Naive thymus-derived CD4-positive, alpha-beta T cell (primary cell): ENCODE results near the gene KIF26B. TPM values are rescaled to one million over a fixed set of nuclear protein-coding genes. Genes with fewer than 3 reads are reported as not detected.

Experiments
- ATAC-seq: fragments of 150-1000 bp; cut with Tn5 transposase; 2 replicates; pipeline ENCODE4 v1.10.0; 2021; ENCODE audit warnings: mild to moderate bottlenecking, moderate library complexity
- CTCF ChIA-PET: fragments of 350-600 bp; sonication (Branson Sonifier 250); formaldehyde crosslinking; loops from one replicate; lab custom pipeline; 2021; ENCODE audit warnings: antibody characterized with exemption; lab: Charles Lee
- POLR2A ChIA-PET: fragments of 350-600 bp; sonication (Branson Sonifier 250); formaldehyde crosslinking; loops from one replicate; lab custom pipeline; 2021; ENCODE audit warnings: antibody characterized with exemption, inconsistent platforms; lab: Charles Lee
- DNase-seq, 9 donors: peaks; one replicate each; pipeline versions ENCODE4 v3.0.0 to v3.0.0-alpha.2; 2020 to 2022; ENCODE audit warnings: mixed read lengths in 1 of 9
- H3K27ac ChIP-seq: one replicate; pipeline ENCODE4 v1.7.0; 2013; ENCODE audit warnings: mild to moderate bottlenecking, low read depth, low read length, moderate library complexity
- H3K27me3 ChIP-seq, 2 donors: one replicate each; pipeline ENCODE4 v1.7.0; 2013; ENCODE audit warnings: low read length in 2 of 2, mild to moderate bottlenecking in 2 of 2, moderate library complexity in 2 of 2; ENCODE audit not compliant: control insufficient read depth in 2 of 2, insufficient read depth in 2 of 2
- H3K36me3 ChIP-seq, 3 experiments: 1 replicate in 2 of 3; 2 replicates in 1 of 3; pipeline ENCODE4 v1.7.0; 2013; ENCODE audit warnings: low read length in 3 of 3, mild to moderate bottlenecking in 3 of 3, moderate library complexity in 1 of 3; ENCODE audit not compliant: insufficient read depth in 3 of 3, control insufficient read depth in 2 of 3
- H3K4me1 ChIP-seq, 2 donors: one replicate each; pipeline ENCODE4 v1.7.0; 2013; ENCODE audit warnings: low read length in 2 of 2, mild to moderate bottlenecking in 2 of 2, moderate library complexity in 1 of 2; ENCODE audit not compliant: control insufficient read depth in 2 of 2, insufficient read depth in 2 of 2
- H3K4me3 ChIP-seq: 2 replicates; pipeline ENCODE4 v1.7.0; 2013; ENCODE audit warnings: mild to moderate bottlenecking, low read length
- H3K9me3 ChIP-seq, 3 experiments: 1 replicate in 2 of 3; 2 replicates in 1 of 3; pipeline ENCODE4 v1.7.0; 2013; ENCODE audit warnings: low read length in 3 of 3; ENCODE audit not compliant: control insufficient read depth in 2 of 3
- H3K27ac Mint-ChIP-seq, 9 donors: one replicate each; pipeline ENCODE4 v1.8.0; 2020 to 2022; ENCODE audit warnings: mixed read lengths in 9 of 9, mild to moderate bottlenecking in 8 of 9, moderate library complexity in 5 of 9, inconsistent platforms in 2 of 9
- H3K27me3 Mint-ChIP-seq, 5 donors: one replicate each; pipeline ENCODE4 v1.8.0; 2021 to 2022; ENCODE audit warnings: mixed read lengths in 5 of 5, mild to moderate bottlenecking in 1 of 5
- H3K36me3 Mint-ChIP-seq, 5 donors: one replicate each; pipeline ENCODE4 v1.8.0; 2020 to 2022; ENCODE audit warnings: mixed read lengths in 5 of 5, mild to moderate bottlenecking in 3 of 5, inconsistent platforms in 1 of 5
- H3K4me1 Mint-ChIP-seq, 7 donors: one replicate each; pipeline ENCODE4 v1.8.0; 2020 to 2022; ENCODE audit warnings: mixed read lengths in 7 of 7, mild to moderate bottlenecking in 3 of 7, inconsistent platforms in 1 of 7
- H3K4me3 Mint-ChIP-seq, 10 donors: one replicate each; pipeline ENCODE4 v1.8.0; 2020 to 2022; ENCODE audit warnings: mild to moderate bottlenecking in 10 of 10, mixed read lengths in 10 of 10, moderate library complexity in 6 of 10, inconsistent platforms in 2 of 10
- H3K9me3 Mint-ChIP-seq, 11 donors: one replicate each; pipeline ENCODE4 v1.8.0; 2020 to 2022; ENCODE audit warnings: mixed read lengths in 11 of 11, mild to moderate bottlenecking in 4 of 11, inconsistent platforms in 1 of 11, moderate library complexity in 1 of 11
- intact Hi-C, 2 donors: fragments of 100-400 bp; cut with micrococcal nuclease; formaldehyde crosslinking; loops; one replicate each; pipeline ENCODE4 v1.15.1; 2023
- polyA plus RNA-seq, 2 donors: library from polyadenylated mRNA; unstranded; fragments of 300-500 nt; fragmentation: Illumina TruSeq; gene quantifications; one replicate each; pipeline ENCODE4 v1.2.3, GENCODE V29; 2021
- total RNA-seq, 6 experiments: library from RNA in 5 of 6; stranded (reverse) in 5 of 6; gene quantifications; 1 replicate in 5 of 6; 2 replicates in 1 of 6; pipeline ENCODE4 v1.2.3 and lab custom pipeline; 2021 to 2026

KIF26B gene
- total and polyA plus RNA-seq, 7 experiments from 2014 or later, result 0.06 to 0.24 (median 0.21) TPM; not detected in 4

DNA sequence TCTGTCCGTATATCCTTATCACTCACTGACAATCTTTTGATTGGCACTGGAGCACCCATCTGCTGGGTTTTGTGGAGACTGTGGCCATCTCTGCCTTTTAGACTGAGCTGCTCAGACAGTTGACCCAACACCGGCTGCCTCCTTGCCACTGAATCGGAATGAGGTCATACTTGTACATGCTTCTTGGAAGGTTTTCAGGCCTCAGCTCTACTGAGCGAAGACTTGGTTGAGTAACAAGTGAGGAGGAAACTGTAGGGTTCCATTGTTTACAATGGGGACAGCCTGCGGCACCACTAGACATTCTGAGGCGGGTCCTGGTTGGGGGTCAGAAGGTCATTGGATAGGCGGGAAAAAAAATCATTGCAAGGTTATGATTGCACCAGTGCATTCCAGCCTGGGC is 320.3 kb downstream of the KIF26B start:
- Histone ChIP-seq H3K4me1 (no peaks in the 10 kb centered on the region), H3K36me3 (no peaks in the 10 kb centered on the region), H3K27me3 (no peaks in the 10 kb centered on the region), H3K9me3 (no peaks in the 10 kb centered on the region), H3K4me3 (no peak overlapping the region), H3K27ac (no peak overlapping the region)
- ATAC-seq, result no peak
- H3K27ac Mint-ChIP-seq, result no peak overlapping the region
- peaks cover 0 to 4% (median 0%) of the 10 kb centered on the region in 5 donors for H3K36me3 Mint-ChIP-seq
- H3K9me3 Mint-ChIP-seq, result peaks cover 0 to 4% (median 0%) of the 10 kb centered on the region in 11 donors
- H3K27me3 Mint-ChIP-seq, result peaks cover 0 to 6% (median 4%) of the 10 kb centered on the region in 5 donors
- POLR2A ChIA-PET, result no interaction called here
- DNase-seq, result no peak
- no peak overlapping the region for H3K4me3 Mint-ChIP-seq
- CTCF ChIA-PET, result no interaction called here
- H3K4me1 Mint-ChIP-seq, result no peaks in the 10 kb centered on the region
- intact Hi-C loops, result no loop called here

GRCh38 chr1:245475961-245476516 is 321.3 kb downstream of the KIF26B start:
- DNase-seq (no peak), ATAC-seq (no peak)
- Histone ChIP-seq H3K27ac (no peak overlapping the region), H3K4me3 (no peak overlapping the region), H3K27me3 (no peaks in the 10 kb centered on the region), H3K4me1 (no peaks in the 10 kb centered on the region), H3K36me3 (no peaks in the 10 kb centered on the region), H3K9me3 (no peaks in the 10 kb centered on the region)
- ChIA-PET CTCF (no interaction called here), POLR2A (no interaction called here)
- H3K4me1 Mint-ChIP-seq, result no peaks in the 10 kb centered on the region
- H3K4me3 Mint-ChIP-seq, result no peak overlapping the region
- no peak overlapping the region for H3K27ac Mint-ChIP-seq
- H3K9me3 Mint-ChIP-seq, result peaks cover 0 to 4% (median 0%) of the 10 kb centered on the region in 11 donors
- H3K36me3 Mint-ChIP-seq, result peaks cover 0 to 4% (median 0%) of the 10 kb centered on the region in 5 donors
- intact Hi-C loops, result no loop called here
- peaks cover 0 to 6% (median 4%) of the 10 kb centered on the region in 5 donors for H3K27me3 Mint-ChIP-seq

- Histone ChIP-seq H3K4me1 (no peaks in the 10 kb centered on the region), H3K4me3 (no peak overlapping the region), H3K9me3 (no peaks in the 10 kb centered on the region), H3K27me3 (no peaks in the 10 kb centered on the region), H3K36me3 (no peaks in the 10 kb centered on the region), H3K27ac (no peak overlapping the region)
- CTCF ChIA-PET, result no interaction called here
- intact Hi-C loops, result no loop called here
- no peaks in the 10 kb centered on the region for H3K4me1 Mint-ChIP-seq
- POLR2A ChIA-PET, result no interaction called here
- ATAC-seq, result no peak
- H3K9me3 Mint-ChIP-seq, result peaks cover 0 to 4% (median 0%) of the 10 kb centered on the region in 11 donors
- no peak overlapping the region for H3K4me3 Mint-ChIP-seq
- DNase-seq, result no peak
- H3K36me3 Mint-ChIP-seq, result peaks cover 0 to 4% (median 0%) of the 10 kb centered on the region in 5 donors
- peaks cover 0 to 8% (median 4%) of the 10 kb centered on the region in 5 donors for H3K27me3 Mint-ChIP-seq
- no peak overlapping the region for H3K27ac Mint-ChIP-seq
Measured at GRCh38 chr1:245477941-245478340, 323.2 kb downstream of the KIF26B start.

DNA sequence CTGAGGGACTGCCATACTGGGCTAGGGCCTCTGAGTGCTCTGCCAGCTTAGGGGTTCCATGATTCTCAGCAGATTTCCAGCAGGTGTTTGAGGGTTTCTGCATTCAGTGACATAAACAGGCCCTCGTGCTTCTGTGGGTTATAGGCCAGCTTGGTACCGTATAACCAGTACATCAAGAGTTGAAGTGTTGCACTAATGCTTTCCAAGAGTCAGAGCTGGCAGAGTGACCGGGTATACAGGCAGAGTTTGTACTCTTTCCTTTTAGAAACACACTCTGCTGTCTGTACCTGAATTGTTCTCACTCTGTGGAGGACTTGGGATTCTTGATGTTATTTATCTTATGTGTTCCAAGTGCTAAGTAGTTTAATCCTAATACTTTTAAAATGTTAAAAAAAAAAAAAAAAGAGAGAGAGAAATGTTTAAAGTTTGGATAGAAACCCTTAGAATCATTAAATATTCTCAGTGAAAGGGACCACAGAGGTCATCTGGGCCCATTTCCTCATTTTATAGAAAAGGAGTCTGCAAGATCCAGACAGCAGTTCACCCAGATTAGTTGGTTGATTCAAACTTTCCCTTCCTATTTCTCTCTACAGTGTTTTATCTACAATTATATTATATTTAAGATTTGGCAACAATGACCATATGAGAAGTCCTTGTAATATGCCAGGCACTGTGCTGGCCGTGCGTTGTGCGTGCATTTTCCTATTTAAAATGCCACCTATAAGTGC is 325.8 kb downstream of the KIF26B start:
- no peak overlapping the region for H3K4me3 ChIP-seq
- intact Hi-C loops, result no loop called here
- H3K27ac Mint-ChIP-seq, result no peak overlapping the region
- DNase-seq (no peak), ATAC-seq (no peak)
- no peaks in the 10 kb centered on the region for H3K9me3 ChIP-seq
- CTCF ChIA-PET, result no interaction called here
- POLR2A ChIA-PET, result no interaction called here
- no peaks in the 10 kb centered on the region for H3K4me1 Mint-ChIP-seq
- H3K4me1 ChIP-seq, result no peaks in the 10 kb centered on the region
- no peaks in the 10 kb centered on the region for H3K27me3 ChIP-seq
- no peak overlapping the region for H3K4me3 Mint-ChIP-seq
- H3K27ac ChIP-seq, result no peak overlapping the region
- H3K36me3 Mint-ChIP-seq, result no peaks in the 10 kb centered on the region
- H3K27me3 Mint-ChIP-seq, result peaks cover 0 to 4% (median 0%) of the 10 kb centered on the region in 5 donors
- peaks cover 0 to 2% (median 0%) of the 10 kb centered on the region in 11 donors for H3K9me3 Mint-ChIP-seq
- H3K36me3 ChIP-seq, result no peaks in the 10 kb centered on the region

DNA sequence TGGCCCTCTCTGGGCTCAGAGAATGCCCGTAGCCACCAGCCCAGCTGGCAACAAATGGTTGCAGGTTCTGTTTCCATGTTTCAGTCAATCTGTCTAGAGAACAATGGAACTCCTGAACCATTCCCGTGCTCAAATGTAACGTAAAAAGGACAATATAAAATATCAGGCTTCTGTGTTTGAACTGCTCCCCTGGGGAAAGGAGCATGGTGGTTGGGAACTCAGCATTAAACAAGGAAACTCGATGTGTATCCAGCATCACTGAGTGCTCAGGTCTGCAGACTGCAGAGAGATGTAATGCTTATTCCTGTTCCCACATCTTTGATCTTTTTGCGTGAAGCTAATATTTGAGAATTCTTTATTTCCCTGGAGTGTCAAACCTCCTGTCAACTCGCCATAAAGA is 326.5 kb downstream of the KIF26B start:
- ChIA-PET POLR2A (no interaction called here), CTCF (no interaction called here)
- peaks cover 0 to 4% (median 0%) of the 10 kb centered on the region in 5 donors for H3K27me3 Mint-ChIP-seq
- no peaks in the 10 kb centered on the region for H3K9me3 ChIP-seq
- no peaks in the 10 kb centered on the region for H3K4me1 ChIP-seq
- ATAC-seq (no peak), DNase-seq (no peak)
- no peaks in the 10 kb centered on the region for H3K27me3 ChIP-seq
- intact Hi-C loops, result no loop called here
- no peak overlapping the region for H3K27ac ChIP-seq
- H3K4me3 Mint-ChIP-seq, result no peak overlapping the region
- peaks cover 0 to 3% (median 0%) of the 10 kb centered on the region in 7 donors for H3K4me1 Mint-ChIP-seq
- H3K36me3 Mint-ChIP-seq, result no peaks in the 10 kb centered on the region
- H3K36me3 ChIP-seq, result no peaks in the 10 kb centered on the region
- peaks cover 0 to 2% (median 0%) of the 10 kb centered on the region in 11 donors for H3K9me3 Mint-ChIP-seq
- H3K4me3 ChIP-seq, result no peak overlapping the region
- no peak overlapping the region for H3K27ac Mint-ChIP-seq

- H3K4me3 ChIP-seq, result no peak overlapping the region
- no peaks in the 10 kb centered on the region for H3K9me3 ChIP-seq
- H3K36me3 ChIP-seq, result no peaks in the 10 kb centered on the region
- ChIA-PET POLR2A (no interaction called here), CTCF (no interaction called here)
- DNase-seq (no peak), ATAC-seq (no peak)
- Mint-ChIP-seq H3K36me3 (no peaks in the 10 kb centered on the region), H3K27me3 (peaks cover 0 to 4% (median 0%) of the 10 kb centered on the region in 5 donors), H3K9me3 (peaks cover 0 to 2% (median 0%) of the 10 kb centered on the region in 11 donors), H3K4me3 (no peak overlapping the region), H3K4me1 (peaks cover 0 to 3% (median 0%) of the 10 kb centered on the region in 7 donors), H3K27ac (no peak overlapping the region)
- no peaks in the 10 kb centered on the region for H3K4me1 ChIP-seq
- intact Hi-C loops, result no loop called here
- no peaks in the 10 kb centered on the region for H3K27me3 ChIP-seq
- H3K27ac ChIP-seq, result no peak overlapping the region
Measured at GRCh38 chr1:245483247-245483646, 328.5 kb downstream of the KIF26B start.

DNA sequence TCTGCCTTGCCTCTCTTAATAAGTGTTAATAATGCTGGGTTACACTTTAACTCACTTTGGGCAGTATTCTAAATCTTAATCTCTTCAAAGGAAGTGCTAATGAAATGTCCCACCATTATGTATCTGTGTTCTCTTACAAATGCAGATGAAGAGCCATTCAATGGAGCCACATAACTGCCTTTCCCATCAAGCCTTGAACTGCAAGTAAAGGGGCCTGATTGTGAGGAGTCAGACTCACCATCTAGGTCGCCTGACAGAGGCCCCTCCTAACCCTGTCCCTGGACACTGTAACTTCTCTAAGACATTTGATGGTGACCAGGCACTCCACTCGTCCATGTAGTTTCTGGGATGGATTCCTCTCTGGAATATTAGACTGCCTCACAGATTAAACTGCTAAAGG is 329.4 kb downstream of the KIF26B start:
- H3K4me1 ChIP-seq, result no peaks in the 10 kb centered on the region
- Mint-ChIP-seq H3K4me1 (peaks cover 0 to 3% (median 0%) of the 10 kb centered on the region in 7 donors), H3K27me3 (peaks cover 0 to 4% (median 0%) of the 10 kb centered on the region in 5 donors), H3K9me3 (no peaks in the 10 kb centered on the region), H3K4me3 (no peak overlapping the region), H3K27ac (no peak overlapping the region), H3K36me3 (no peaks in the 10 kb centered on the region)
- ATAC-seq (no peak), DNase-seq (no peak)
- H3K4me3 ChIP-seq, result no peak overlapping the region
- intact Hi-C loops, result no loop called here
- H3K27ac ChIP-seq, result no peak overlapping the region
- CTCF ChIA-PET, result no interaction called here
- POLR2A ChIA-PET, result no interaction called here
- H3K27me3 ChIP-seq, result no peaks in the 10 kb centered on the region
- H3K36me3 ChIP-seq, result no peaks in the 10 kb centered on the region
- H3K9me3 ChIP-seq, result no peaks in the 10 kb centered on the region
